ENCODE results near the gene ASB13.

The ASB13 gene

DNA sequence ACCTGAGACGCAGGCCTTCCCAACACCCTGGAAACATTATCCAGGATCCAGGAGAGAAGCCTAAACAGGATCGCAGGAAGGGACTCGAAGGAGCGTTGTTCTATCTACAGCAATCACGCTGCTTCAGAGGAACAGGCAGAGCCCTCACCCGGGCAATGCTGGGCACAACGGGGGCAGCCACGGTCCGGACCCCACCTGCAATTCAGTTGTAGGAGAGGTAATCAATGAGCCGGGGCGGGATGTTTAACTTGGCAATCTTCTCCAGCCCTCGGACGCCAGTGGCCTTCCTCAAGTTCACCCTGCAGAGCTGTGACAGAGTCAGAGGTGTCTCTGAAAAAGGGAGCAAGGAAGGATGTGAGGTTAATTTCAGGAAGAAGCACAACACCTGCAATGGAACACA is 25.9 kb downstream of the ASB13 start:
- POLR2A ChIA-PET, result no interaction called here
- CTCF ChIA-PET, result interaction anchor here (4.6 kb wide), 1 partner anchor 11 kb away, joined by 30 read pairs; no protein-coding TSS in a partner anchor
- Histone ChIP-seq H3K4me3 (ENCODE audit: low read depth, low read length) (no peak overlapping the region), H3K36me3 (ENCODE audit: control insufficient read depth in 2 of 2, insufficient read depth in 1 of 2, low read length in 2 of 2) (peaks cover 9 to 39% of the 10 kb centered on the region in 2 experiments; a peak in 2 of 3 replicates), H3K27ac (ENCODE audit: extremely low read depth, low read depth, low read length) (no peak overlapping the region), H3K4me1 (ENCODE audit: control insufficient read depth, insufficient read depth, low read length) (no peaks in the 10 kb centered on the region), H3K9me3 (ENCODE audit: control insufficient read depth, insufficient read depth, low read depth, low read length) (no peaks in the 10 kb centered on the region)
- no peak for TF ChIP-seq SP2 (tag by site-specific recombination; IDR thresholded peaks at IDR 0.05)
- TF ChIP-seq ZNF302 (tag by site-specific recombination; IDR thresholded peaks at IDR 0.05; ENCODE audit: low read depth), result no peak
- TF ChIP-seq SCRT2 (tag by site-specific recombination; IDR thresholded peaks at IDR 0.05), result no peak
- no peak for TF ChIP-seq ZFP3 (tag by site-specific recombination; IDR thresholded peaks at IDR 0.05; ENCODE audit: low read depth)
- no peak for TF ChIP-seq ZNF112 (tag by site-specific recombination; IDR thresholded peaks at IDR 0.05)
- TF ChIP-seq ZNF274 (IDR thresholded peaks at IDR 0.05; ENCODE audit: low read length), result no peak
- TF ChIP-seq ZNF274 (tag by site-specific recombination; IDR thresholded peaks at IDR 0.05; ENCODE audit: borderline replicate concordance), result no peak
- TF ChIP-seq, protein P1, sequence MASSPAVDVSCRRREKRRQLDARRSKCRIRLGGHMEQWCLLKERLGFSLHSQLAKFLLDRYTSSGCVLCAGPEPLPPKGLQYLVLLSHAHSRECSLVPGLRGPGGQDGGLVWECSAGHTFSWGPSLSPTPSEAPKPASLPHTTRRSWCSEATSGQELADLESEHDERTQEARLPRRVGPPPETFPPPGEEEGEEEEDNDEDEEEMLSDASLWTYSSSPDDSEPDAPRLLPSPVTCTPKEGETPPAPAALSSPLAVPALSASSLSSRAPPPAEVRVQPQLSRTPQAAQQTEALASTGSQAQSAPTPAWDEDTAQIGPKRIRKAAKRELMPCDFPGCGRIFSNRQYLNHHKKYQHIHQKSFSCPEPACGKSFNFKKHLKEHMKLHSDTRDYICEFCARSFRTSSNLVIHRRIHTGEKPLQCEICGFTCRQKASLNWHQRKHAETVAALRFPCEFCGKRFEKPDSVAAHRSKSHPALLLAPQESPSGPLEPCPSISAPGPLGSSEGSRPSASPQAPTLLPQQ (tag by site-specific recombination; IDR thresholded peaks at IDR 0.05), result no peak
- no peak for TF ChIP-seq IKZF3 (tag by site-specific recombination; IDR thresholded peaks at IDR 0.05)
- no peak for TF ChIP-seq OSR2 (tag by site-specific recombination; IDR thresholded peaks at IDR 0.05)
- no peak for TF ChIP-seq ZNF626 (tag by site-specific recombination; IDR thresholded peaks at IDR 0.05)
- TF ChIP-seq YY2 (tag by site-specific recombination; IDR thresholded peaks at IDR 0.05), result no peak
- no peak for TF ChIP-seq OVOL3 (tag by site-specific recombination; IDR thresholded peaks at IDR 0.05)
- TF ChIP-seq ZNF202 (tag by site-specific recombination; IDR thresholded peaks at IDR 0.05; ENCODE audit: borderline replicate concordance), result no peak
- TF ChIP-seq, protein P2, sequence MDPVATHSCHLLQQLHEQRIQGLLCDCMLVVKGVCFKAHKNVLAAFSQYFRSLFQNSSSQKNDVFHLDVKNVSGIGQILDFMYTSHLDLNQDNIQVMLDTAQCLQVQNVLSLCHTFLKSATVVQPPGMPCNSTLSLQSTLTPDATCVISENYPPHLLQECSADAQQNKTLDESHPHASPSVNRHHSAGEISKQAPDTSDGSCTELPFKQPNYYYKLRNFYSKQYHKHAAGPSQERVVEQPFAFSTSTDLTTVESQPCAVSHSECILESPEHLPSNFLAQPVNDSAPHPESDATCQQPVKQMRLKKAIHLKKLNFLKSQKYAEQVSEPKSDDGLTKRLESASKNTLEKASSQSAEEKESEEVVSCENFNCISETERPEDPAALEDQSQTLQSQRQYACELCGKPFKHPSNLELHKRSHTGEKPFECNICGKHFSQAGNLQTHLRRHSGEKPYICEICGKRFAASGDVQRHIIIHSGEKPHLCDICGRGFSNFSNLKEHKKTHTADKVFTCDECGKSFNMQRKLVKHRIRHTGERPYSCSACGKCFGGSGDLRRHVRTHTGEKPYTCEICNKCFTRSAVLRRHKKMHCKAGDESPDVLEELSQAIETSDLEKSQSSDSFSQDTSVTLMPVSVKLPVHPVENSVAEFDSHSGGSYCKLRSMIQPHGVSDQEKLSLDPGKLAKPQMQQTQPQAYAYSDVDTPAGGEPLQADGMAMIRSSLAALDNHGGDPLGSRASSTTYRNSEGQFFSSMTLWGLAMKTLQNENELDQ (tag by site-specific recombination; IDR thresholded peaks at IDR 0.05; ENCODE audit: low read depth), result no peak
- no peak for TF ChIP-seq ZNF211 (tag by site-specific recombination; IDR thresholded peaks at IDR 0.05; ENCODE audit: low read depth)
- TF ChIP-seq ZNF19 (tag by site-specific recombination; IDR thresholded peaks at IDR 0.05; ENCODE audit: low read depth), result no peak
- no peak for TF ChIP-seq BCL11A (tag by site-specific recombination; IDR thresholded peaks at IDR 0.05; ENCODE audit: low read depth)
- no peak for TF ChIP-seq ZNF555 (tag by site-specific recombination; conservative IDR thresholded peaks at IDR 0.05)

DNA sequence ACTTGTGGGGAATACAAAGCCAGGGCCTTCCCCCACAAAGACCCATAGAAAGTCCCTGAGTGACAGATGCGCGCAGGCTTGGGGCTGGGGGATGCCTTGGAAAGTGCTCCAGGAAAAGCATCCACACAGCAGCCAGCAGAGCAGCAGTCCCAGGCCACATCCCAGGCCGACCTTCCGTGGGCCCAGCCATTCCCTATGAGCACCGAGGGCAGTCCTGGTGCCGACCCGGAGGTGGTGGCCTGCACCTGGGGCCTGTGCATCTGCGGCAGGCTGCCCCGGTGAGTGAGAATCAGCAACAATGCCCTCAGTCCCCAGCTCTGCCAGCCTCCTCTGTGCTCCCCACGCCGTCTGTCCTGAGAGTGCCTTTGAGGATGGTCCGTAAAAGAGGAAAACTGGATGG is 26.4 kb downstream of the ASB13 start:
- H3K9me3 ChIP-seq (ENCODE audit: control insufficient read depth, insufficient read depth, low read depth, low read length), result no peaks in the 10 kb centered on the region
- TF ChIP-seq ZBTB48 (tag by site-specific recombination; IDR thresholded peaks at IDR 0.05) (no peak), YY2 (tag by site-specific recombination; IDR thresholded peaks at IDR 0.05) (no peak), KLF8 (tag by site-specific recombination; IDR thresholded peaks at IDR 0.05) (no peak)
- CTCF ChIA-PET, result interaction anchor here (4.6 kb wide), 1 partner anchor 10 kb away, joined by 30 read pairs; no protein-coding TSS in a partner anchor
- no peak overlapping the region for H3K4me3 ChIP-seq (ENCODE audit: low read depth, low read length)
- POLR2A ChIA-PET, result no interaction called here
- H3K4me1 ChIP-seq (ENCODE audit: control insufficient read depth, insufficient read depth, low read length), result no peaks in the 10 kb centered on the region
- H3K36me3 ChIP-seq (ENCODE audit: control insufficient read depth in 2 of 2, insufficient read depth in 1 of 2, low read length in 2 of 2), result peaks cover 9 to 39% of the 10 kb centered on the region in 2 experiments; a peak in 2 of 3 replicates
- no peak overlapping the region for H3K27ac ChIP-seq (ENCODE audit: extremely low read depth, low read depth, low read length)

All from HEK293 (cell line).